ACC112 (cell line): ENCODE results near the gene CLIP2.
"Not testable (repeated sequence)": the region's sequence is repeated elsewhere in the genome, so short reads cannot be mapped to it uniquely, and the experiment has no call there.

ENCODE experiments used
- H2AFZ ChIP-seq: fragments of 200-600 bp; sonication (generic); one replicate; pipeline ENCODE4 v1.6.0; 2017; ENCODE audit warnings: antibody characterized with exemption, low read length; ENCODE audit not compliant: unreplicated experiment
- H3K27ac ChIP-seq: fragments of 200-600 bp; sonication (generic); 2 replicates; pipeline ENCODE4 v1.5.1; 2014; ENCODE audit warnings: low read depth, mild to moderate bottlenecking, antibody characterized with exemption, low read length, moderate library complexity
- H3K27me3 ChIP-seq: fragments of 200-600 bp; sonication (generic); 2 replicates; pipeline ENCODE4 v1.6.1; 2014; ENCODE audit warnings: mild to moderate bottlenecking, antibody characterized with exemption, low read length, moderate library complexity, mixed read lengths; ENCODE audit not compliant: insufficient read depth
- H3K36me3 ChIP-seq: fragments of 200-600 bp; sonication (generic); 2 replicates; pipeline ENCODE4 v1.6.1; 2016; ENCODE audit warnings: mild to moderate bottlenecking, antibody characterized with exemption, low read length, moderate library complexity, mixed read lengths; ENCODE audit not compliant: insufficient read depth
- H3K4me1 ChIP-seq: fragments of 200-600 bp; sonication (generic); one replicate; pipeline ENCODE4 v1.6.1; 2016; ENCODE audit warnings: low read length, mixed read lengths; ENCODE audit not compliant: insufficient read depth, unreplicated experiment, control insufficient read depth
- H3K4me3 ChIP-seq: fragments of 200-600 bp; sonication (generic); 2 replicates; pipeline ENCODE4 v1.5.1; 2014; ENCODE audit warnings: mild to moderate bottlenecking, low read depth, low read length
- H3K79me2 ChIP-seq: fragments of 200-600 bp; sonication (generic); one replicate; pipeline ENCODE4 v1.6.0; 2016; ENCODE audit warnings: low read length; ENCODE audit not compliant: control insufficient read depth, unreplicated experiment, insufficient read depth

CLIP2 gene

GRCh38 chr7:74373536-74373935 lies 84.3 kb downstream of the CLIP2 start:
- no peaks in the 10 kb centered on the region for H3K36me3 ChIP-seq
- H3K27me3 ChIP-seq, result no peaks in the 10 kb centered on the region
- no peaks in the 10 kb centered on the region for H3K79me2 ChIP-seq
- no peak overlapping the region for H2AFZ ChIP-seq
- H3K4me3 ChIP-seq, result no peak overlapping the region
- H3K4me1 ChIP-seq, result no peaks in the 10 kb centered on the region
- no peak overlapping the region for H3K27ac ChIP-seq

GRCh38 chr7:74375726-74376220 lies 86.6 kb downstream of the CLIP2 start:
- H2AFZ ChIP-seq, result no peak overlapping the region
- no peaks in the 10 kb centered on the region for H3K4me1 ChIP-seq
- H3K4me3 ChIP-seq, result no peak overlapping the region
- no peaks in the 10 kb centered on the region for H3K36me3 ChIP-seq
- no peaks in the 10 kb centered on the region for H3K79me2 ChIP-seq
- H3K27me3 ChIP-seq, result no peaks in the 10 kb centered on the region
- no peak overlapping the region for H3K27ac ChIP-seq

GRCh38 chr7:74376256-74377036 lies 87.2 kb downstream of the CLIP2 start:
- Histone ChIP-seq H3K4me3 (no peak overlapping the region), H2AFZ (no peak overlapping the region), H3K79me2 (no peaks in the 10 kb centered on the region), H3K4me1 (no peaks in the 10 kb centered on the region), H3K27ac (no peak overlapping the region), H3K27me3 (no peaks in the 10 kb centered on the region), H3K36me3 (no peaks in the 10 kb centered on the region)

- Histone ChIP-seq H3K36me3 (no peaks in the 10 kb centered on the region), H3K4me1 (no peaks in the 10 kb centered on the region), H2AFZ (no peak overlapping the region), H3K4me3 (no peak overlapping the region), H3K27ac (no peak overlapping the region), H3K79me2 (no peaks in the 10 kb centered on the region), H3K27me3 (no peaks in the 10 kb centered on the region)
Observed at GRCh38 chr7:74379938-74380337, 90.7 kb downstream of the CLIP2 start.

GRCh38 chr7:74380720-74381119 lies 91.5 kb downstream of the CLIP2 start:
- H3K4me3 ChIP-seq, result no peak overlapping the region
- H3K27ac ChIP-seq, result no peak overlapping the region
- no peak overlapping the region for H2AFZ ChIP-seq
- no peaks in the 10 kb centered on the region for H3K27me3 ChIP-seq
- no peaks in the 10 kb centered on the region for H3K79me2 ChIP-seq
- H3K4me1 ChIP-seq, result no peaks in the 10 kb centered on the region
- no peaks in the 10 kb centered on the region for H3K36me3 ChIP-seq

- H3K79me2 ChIP-seq, H3K4me1 ChIP-seq, H3K27ac ChIP-seq, H3K4me3 ChIP-seq, H3K27me3 ChIP-seq, H2AFZ ChIP-seq, H3K36me3 ChIP-seq: not testable (repeated sequence)
Observed at GRCh38 chr7:74384086-74384485, 94.9 kb downstream of the CLIP2 start.

- H3K27ac ChIP-seq, result not testable (repeated sequence)
Observed at GRCh38 chr7:74384854-74385253, 95.6 kb downstream of the CLIP2 start.

GRCh38 chr7:74387606-74388005 lies 98.4 kb downstream of the CLIP2 start:
- Histone ChIP-seq H3K79me2 (no peaks in the 10 kb centered on the region), H2AFZ (no peak overlapping the region), H3K27ac (no peak overlapping the region), H3K27me3 (no peaks in the 10 kb centered on the region), H3K36me3 (peaks cover 3% of the 10 kb centered on the region; the same call in 1 of the 2 replicates), H3K4me3 (no peak overlapping the region), H3K4me1 (no peaks in the 10 kb centered on the region)

More at GRCh38 chr7:74384854-74385253, 95.6 kb downstream of the CLIP2 start:
- not testable (repeated sequence) for H3K27me3 ChIP-seq, H3K36me3 ChIP-seq, H3K79me2 ChIP-seq, H3K4me3 ChIP-seq, H3K4me1 ChIP-seq, H2AFZ ChIP-seq

- H3K36me3 ChIP-seq, result peaks cover 3% of the 10 kb centered on the region; the same call in 1 of the 2 replicates
- no peak overlapping the region for H2AFZ ChIP-seq
- no peaks in the 10 kb centered on the region for H3K27me3 ChIP-seq
Observed at GRCh38 chr7:74388880-74389415, 99.7 kb downstream of the CLIP2 start.

GRCh38 chr7:74393722-74394121 lies 104.5 kb downstream of the CLIP2 start:
- H3K4me3 ChIP-seq, H3K4me1 ChIP-seq, H3K27ac ChIP-seq, H3K79me2 ChIP-seq, H3K27me3 ChIP-seq, H2AFZ ChIP-seq, H3K36me3 ChIP-seq: not testable (repeated sequence)

More at GRCh38 chr7:74388880-74389415, 99.7 kb downstream of the CLIP2 start:
- H3K27ac ChIP-seq, result no peak overlapping the region
- H3K4me3 ChIP-seq, result no peak overlapping the region
- no peaks in the 10 kb centered on the region for H3K79me2 ChIP-seq
- H3K4me1 ChIP-seq, result no peaks in the 10 kb centered on the region

GRCh38 chr7:74394601-74395000 lies 105.4 kb downstream of the CLIP2 start:
- not testable (repeated sequence) for H3K27ac ChIP-seq

More at GRCh38 chr7:74394601-74395000, 105.4 kb downstream of the CLIP2 start:
- not testable (repeated sequence) for H3K79me2 ChIP-seq, H3K27me3 ChIP-seq, H2AFZ ChIP-seq, H3K36me3 ChIP-seq, H3K4me3 ChIP-seq, H3K4me1 ChIP-seq
